ENCODE measurements around the gene NAIF1.

NAIF1 gene

GRCh38 chr9:128054087-128054486 lies 13.0 kb downstream of the NAIF1 start:
- Histone ChIP-seq H3K27me3 (ENCODE audit: control insufficient read depth, insufficient read depth, low read length) (no peaks in the 10 kb centered on the region), H3K4me1 (peaks cover 3% of the 10 kb centered on the region), H2AFZ (no peak overlapping the region), H3K9ac (no peak overlapping the region), H3K9me3 (ENCODE audit: control insufficient read depth, low read length) (no peaks in the 10 kb centered on the region), H3K27ac (no peak overlapping the region), H3K79me2 (no peaks in the 10 kb centered on the region), H3K4me2 (ENCODE audit: low read length) (no peak overlapping the region), H3K4me3 (ENCODE audit: low read depth, low read length) (no peak overlapping the region), H3K36me3 (ENCODE audit: control insufficient read depth, insufficient read depth, low read length) (no peaks in the 10 kb centered on the region)
- TF ChIP-seq, protein P1, sequence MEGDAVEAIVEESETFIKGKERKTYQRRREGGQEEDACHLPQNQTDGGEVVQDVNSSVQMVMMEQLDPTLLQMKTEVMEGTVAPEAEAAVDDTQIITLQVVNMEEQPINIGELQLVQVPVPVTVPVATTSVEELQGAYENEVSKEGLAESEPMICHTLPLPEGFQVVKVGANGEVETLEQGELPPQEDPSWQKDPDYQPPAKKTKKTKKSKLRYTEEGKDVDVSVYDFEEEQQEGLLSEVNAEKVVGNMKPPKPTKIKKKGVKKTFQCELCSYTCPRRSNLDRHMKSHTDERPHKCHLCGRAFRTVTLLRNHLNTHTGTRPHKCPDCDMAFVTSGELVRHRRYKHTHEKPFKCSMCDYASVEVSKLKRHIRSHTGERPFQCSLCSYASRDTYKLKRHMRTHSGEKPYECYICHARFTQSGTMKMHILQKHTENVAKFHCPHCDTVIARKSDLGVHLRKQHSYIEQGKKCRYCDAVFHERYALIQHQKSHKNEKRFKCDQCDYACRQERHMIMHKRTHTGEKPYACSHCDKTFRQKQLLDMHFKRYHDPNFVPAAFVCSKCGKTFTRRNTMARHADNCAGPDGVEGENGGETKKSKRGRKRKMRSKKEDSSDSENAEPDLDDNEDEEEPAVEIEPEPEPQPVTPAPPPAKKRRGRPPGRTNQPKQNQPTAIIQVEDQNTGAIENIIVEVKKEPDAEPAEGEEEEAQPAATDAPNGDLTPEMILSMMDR (IDR thresholded peaks at IDR 0.05) = no peak

DNA sequence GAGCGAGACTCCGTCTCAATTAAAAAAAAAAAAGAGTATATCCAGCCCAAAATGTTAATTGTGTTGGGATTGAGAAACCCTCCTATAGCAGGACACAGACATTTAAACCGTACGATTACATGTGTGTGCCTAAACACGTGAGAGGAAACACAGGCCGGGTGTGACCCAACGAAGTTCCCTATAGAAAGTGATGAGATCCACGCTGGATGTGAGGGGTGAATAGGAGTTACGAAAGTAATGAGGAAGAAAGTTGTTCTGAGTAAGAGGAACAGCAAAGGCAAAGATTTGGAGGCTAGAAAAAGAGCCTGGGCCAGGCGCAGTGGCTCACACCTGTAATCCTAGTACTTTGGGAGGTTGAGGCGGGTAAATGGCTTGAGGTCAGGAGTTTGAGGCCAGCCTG lies 13.6 kb downstream of the NAIF1 start:
- H3K4me1 ChIP-seq = peaks cover 3% of the 10 kb centered on the region
- H3K9ac ChIP-seq = no peak overlapping the region
- TF ChIP-seq, protein P1 (IDR thresholded peaks at IDR 0.05) = no peak
- no peaks in the 10 kb centered on the region for H3K9me3 ChIP-seq (ENCODE audit: control insufficient read depth, low read length)
- no peak overlapping the region for H3K4me3 ChIP-seq (ENCODE audit: low read depth, low read length)
- no peak overlapping the region for H2AFZ ChIP-seq
- H3K36me3 ChIP-seq (ENCODE audit: control insufficient read depth, insufficient read depth, low read length) = no peaks in the 10 kb centered on the region
- no peaks in the 10 kb centered on the region for H3K79me2 ChIP-seq
- no peaks in the 10 kb centered on the region for H3K27me3 ChIP-seq (ENCODE audit: control insufficient read depth, insufficient read depth, low read length)
- no peak overlapping the region for H3K4me2 ChIP-seq (ENCODE audit: low read length)
- no peak overlapping the region for H3K27ac ChIP-seq

- TF ChIP-seq, protein P1 (IDR thresholded peaks at IDR 0.05) = no peak
- no peaks in the 10 kb centered on the region for H3K79me2 ChIP-seq
- H3K9ac ChIP-seq = no peak overlapping the region
- no peak overlapping the region for H3K4me3 ChIP-seq (ENCODE audit: low read depth, low read length)
- peaks cover 3% of the 10 kb centered on the region for H3K4me1 ChIP-seq
- H3K36me3 ChIP-seq (ENCODE audit: control insufficient read depth, insufficient read depth, low read length) = no peaks in the 10 kb centered on the region
- no peaks in the 10 kb centered on the region for H3K27me3 ChIP-seq (ENCODE audit: control insufficient read depth, insufficient read depth, low read length)
- H3K4me2 ChIP-seq (ENCODE audit: low read length) = no peak overlapping the region
- H3K27ac ChIP-seq = no peak overlapping the region
- no peak overlapping the region for H2AFZ ChIP-seq
- H3K9me3 ChIP-seq (ENCODE audit: control insufficient read depth, low read length) = no peaks in the 10 kb centered on the region
Measured at GRCh38 chr9:128051932-128052709, 15.0 kb downstream of the NAIF1 start.

DNA sequence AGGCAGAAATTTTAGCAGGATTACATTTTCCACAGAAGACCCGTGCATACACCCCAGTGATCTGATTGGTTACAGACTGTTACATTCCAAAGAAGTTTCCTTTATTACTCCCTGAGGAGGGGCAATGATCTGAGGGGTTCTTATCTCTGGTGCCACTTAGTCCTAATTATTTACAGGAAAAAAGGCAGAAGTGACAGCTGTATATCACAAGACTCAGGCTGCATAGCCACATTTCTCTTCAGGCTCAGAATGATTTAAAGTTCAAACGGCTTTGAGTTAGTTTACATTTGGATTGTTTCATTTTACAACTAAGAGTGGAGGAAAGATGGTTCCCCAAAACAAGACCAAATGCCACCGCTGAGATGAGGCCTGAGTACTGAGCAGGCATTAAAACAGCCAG lies 17.3 kb downstream of the NAIF1 start:
- no peaks in the 10 kb centered on the region for H3K4me1 ChIP-seq
- H3K4me2 ChIP-seq (ENCODE audit: low read length) = no peak overlapping the region
- H3K27ac ChIP-seq = no peak overlapping the region
- H3K9me3 ChIP-seq (ENCODE audit: control insufficient read depth, low read length) = no peaks in the 10 kb centered on the region
- TF ChIP-seq, protein P1 (IDR thresholded peaks at IDR 0.05) = no peak
- H3K9ac ChIP-seq = no peak overlapping the region
- no peaks in the 10 kb centered on the region for H3K36me3 ChIP-seq (ENCODE audit: control insufficient read depth, insufficient read depth, low read length)
- no peak overlapping the region for H3K4me3 ChIP-seq (ENCODE audit: low read depth, low read length)
- no peaks in the 10 kb centered on the region for H3K27me3 ChIP-seq (ENCODE audit: control insufficient read depth, insufficient read depth, low read length)
- H3K79me2 ChIP-seq = no peaks in the 10 kb centered on the region
- no peak overlapping the region for H2AFZ ChIP-seq

- TF ChIP-seq, protein P1 (IDR thresholded peaks at IDR 0.05) = no peak
- Histone ChIP-seq H3K27ac (no peak overlapping the region), H2AFZ (no peak overlapping the region), H3K4me2 (ENCODE audit: low read length) (no peak overlapping the region), H3K9me3 (ENCODE audit: control insufficient read depth, low read length) (no peaks in the 10 kb centered on the region), H3K27me3 (ENCODE audit: control insufficient read depth, insufficient read depth, low read length) (no peaks in the 10 kb centered on the region), H3K79me2 (no peaks in the 10 kb centered on the region), H3K9ac (no peak overlapping the region), H3K36me3 (ENCODE audit: control insufficient read depth, insufficient read depth, low read length) (no peaks in the 10 kb centered on the region), H3K4me1 (peaks cover 6% of the 10 kb centered on the region), H3K4me3 (ENCODE audit: low read depth, low read length) (no peak overlapping the region)
Measured at GRCh38 chr9:128048663-128049062, 18.5 kb downstream of the NAIF1 start.
